Endothelial cell (in vitro differentiated cells): ENCODE results near the gene FKBP5. TPM values are rescaled to one million over a fixed set of nuclear protein-coding genes. Genes with fewer than 3 reads are reported as not detected.
A peak's percentile ranks its signal among the peaks of the same experiment; 100 is the strongest.

ENCODE experiments used
- DNase-seq: peaks from one replicate; pipeline ENCODE4 v3.0.0; 2021; ENCODE audit warnings: low spot score
- H3K27ac Mint-ChIP-seq: one replicate; pipeline ENCODE4 v1.8.0; 2021; ENCODE audit warnings: mixed read lengths, inconsistent platforms; ENCODE audit not compliant: unreplicated experiment
- H3K27me3 Mint-ChIP-seq: one replicate; pipeline ENCODE4 v1.8.0; 2021; ENCODE audit warnings: mild to moderate bottlenecking, moderate library complexity, mixed read lengths, inconsistent platforms; ENCODE audit not compliant: unreplicated experiment
- H3K36me3 Mint-ChIP-seq: one replicate; pipeline ENCODE4 v1.8.0; 2021; ENCODE audit warnings: mild to moderate bottlenecking, low read depth, mixed read lengths, inconsistent platforms; ENCODE audit not compliant: unreplicated experiment
- H3K4me1 Mint-ChIP-seq: one replicate; pipeline ENCODE4 v1.8.0; 2021; ENCODE audit warnings: mild to moderate bottlenecking, mixed read lengths, inconsistent platforms; ENCODE audit not compliant: unreplicated experiment
- H3K4me3 Mint-ChIP-seq: one replicate; pipeline ENCODE4 v1.8.0; 2021; ENCODE audit warnings: mild to moderate bottlenecking, mixed read lengths, inconsistent platforms; ENCODE audit not compliant: unreplicated experiment
- H3K9me3 Mint-ChIP-seq: one replicate; pipeline ENCODE4 v1.8.0; 2021; ENCODE audit warnings: mixed read lengths, inconsistent platforms; ENCODE audit not compliant: unreplicated experiment
- CTCF ChIP-seq: fragments of 200-600 bp; sonication (generic); IDR thresholded peaks from one replicate; pipeline ENCODE4 v1.5.0; 2021; ENCODE audit warnings: antibody characterized with exemption; ENCODE audit not compliant: unreplicated experiment
- total RNA-seq: library from RNA; stranded (reverse); fragmentation: NEBNext Ultra II Directional; extraction: Animal tissue kit (Norgen Biotek cat#: 25700); gene quantifications from one replicate; pipeline ENCODE4 v1.2.1, GENCODE V29; 2021; ENCODE audit not compliant: unreplicated experiment

FKBP5 gene
- total RNA-seq, 1 donor from 2014 or later: 7.2 TPM

GRCh38 chr6:35553315-35553714 lies 135.4 kb downstream of the FKBP5 start:
- Mint-ChIP-seq H3K27ac (no peak overlapping the region), H3K4me1 (peaks cover 5% of the 10 kb centered on the region), H3K9me3 (no peaks in the 10 kb centered on the region), H3K4me3 (no peak overlapping the region), H3K36me3 (no peaks in the 10 kb centered on the region), H3K27me3 (peaks cover 1% of the 10 kb centered on the region)
- TF ChIP-seq CTCF: no peak
- DNase-seq: no peak

- Mint-ChIP-seq H3K27me3 (peaks cover 1% of the 10 kb centered on the region), H3K27ac (no peak overlapping the region), H3K4me3 (no peak overlapping the region), H3K4me1 (peaks cover 11% of the 10 kb centered on the region), H3K9me3 (no peaks in the 10 kb centered on the region), H3K36me3 (no peaks in the 10 kb centered on the region)
- peak; percentile 96 for TF ChIP-seq CTCF
- DNase-seq: peak; percentile 57
Measured at GRCh38 chr6:35552285-35552917, 136.3 kb downstream of the FKBP5 start.

- H3K27me3 Mint-ChIP-seq: peaks cover 1% of the 10 kb centered on the region
- no peak for DNase-seq
- no peak overlapping the region for H3K27ac Mint-ChIP-seq
- H3K4me1 Mint-ChIP-seq: peaks cover 12% of the 10 kb centered on the region
- TF ChIP-seq CTCF: no peak
- H3K9me3 Mint-ChIP-seq: no peaks in the 10 kb centered on the region
- H3K36me3 Mint-ChIP-seq: no peaks in the 10 kb centered on the region
- no peak overlapping the region for H3K4me3 Mint-ChIP-seq
Measured at GRCh38 chr6:35550437-35550836, 138.3 kb downstream of the FKBP5 start.

DNA sequence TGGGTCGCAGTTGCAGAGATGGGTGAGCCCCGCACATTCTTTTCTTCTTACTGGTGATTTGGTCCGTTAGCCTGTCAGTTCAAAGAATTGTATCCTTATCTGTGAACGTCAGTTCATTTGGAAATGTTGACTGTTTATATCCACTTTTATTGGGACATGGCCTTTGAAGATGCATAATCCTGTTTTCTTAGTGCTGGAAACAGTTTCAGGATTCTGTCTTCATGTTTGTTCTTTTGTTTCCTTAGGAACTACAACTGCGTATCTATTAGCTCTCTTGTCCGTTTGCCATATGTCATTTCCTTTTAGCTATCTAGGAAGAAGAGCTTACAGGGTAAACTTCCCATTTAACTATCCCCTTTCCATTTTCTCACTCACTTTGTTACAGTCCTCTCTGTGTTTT lies 141.0 kb downstream of the FKBP5 start:
- no peak for DNase-seq
- no peak for TF ChIP-seq CTCF
- Mint-ChIP-seq H3K4me3 (no peak overlapping the region), H3K27ac (peak overlapping the region; percentile 75), H3K4me1 (peaks cover 12% of the 10 kb centered on the region), H3K27me3 (no peaks in the 10 kb centered on the region), H3K9me3 (no peaks in the 10 kb centered on the region), H3K36me3 (no peaks in the 10 kb centered on the region)

DNA sequence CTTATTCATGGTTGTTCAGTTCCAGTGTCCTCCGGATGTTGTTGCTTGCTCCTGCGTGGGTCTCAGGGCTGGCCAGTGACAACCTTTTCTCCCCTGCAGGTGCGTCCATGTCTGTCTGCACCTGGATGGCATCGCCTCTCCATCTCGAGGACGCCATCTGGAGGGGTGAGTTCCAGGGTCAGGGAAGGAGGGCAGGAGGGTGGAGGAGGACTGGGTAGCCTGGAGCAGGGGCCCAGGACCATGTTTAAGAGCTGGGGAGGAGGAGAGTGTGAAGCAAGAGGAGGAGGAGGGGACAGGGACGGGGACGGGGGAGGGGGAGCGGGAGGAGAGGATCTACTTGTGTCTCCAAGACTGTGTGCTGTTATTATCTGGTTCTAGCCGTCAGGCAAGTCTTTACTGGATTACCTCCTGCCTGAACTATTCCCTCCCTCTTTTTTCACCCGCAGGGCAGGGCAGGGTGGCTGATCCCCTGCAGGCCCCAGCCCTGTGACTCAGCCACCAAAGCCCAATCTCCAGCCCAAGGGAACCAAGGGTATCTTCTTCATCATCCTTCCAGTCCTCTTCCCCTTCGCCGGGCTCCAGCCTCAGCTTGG lies 143.8 kb downstream of the FKBP5 start:
- Mint-ChIP-seq H3K4me1 (peaks cover 16% of the 10 kb centered on the region), H3K9me3 (no peaks in the 10 kb centered on the region), H3K27me3 (no peaks in the 10 kb centered on the region), H3K36me3 (no peaks in the 10 kb centered on the region), H3K27ac (no peak overlapping the region), H3K4me3 (no peak overlapping the region)
- DNase-seq: no peak
- TF ChIP-seq CTCF: no peak
